ENCODE results near the gene COPE.
A peak's percentile ranks its signal among the peaks of the same experiment; 100 is the strongest.

The COPE gene

GRCh38 chr19:18865106-18865972 lies 53.8 kb downstream of the COPE start:
- no peak for DNase-seq

- no peak for DNase-seq
These were observed 55.3 kb downstream of the COPE start for GRCh38 chr19:18863843-18864362.

GRCh38 chr19:18862976-18863842 lies 56.0 kb downstream of the COPE start:
- DNase-seq: no peak

- DNase-seq: no peak
These were observed 57.3 kb downstream of the COPE start for GRCh38 chr19:18861917-18862316.

GRCh38 chr19:18861235-18861634 lies 58.0 kb downstream of the COPE start:
- DNase-seq: no peak

GRCh38 chr19:18860725-18861124 lies 58.5 kb downstream of the COPE start:
- no peak for DNase-seq

GRCh38 chr19:18860302-18860700 lies 58.9 kb downstream of the COPE start:
- DNase-seq: no peak

GRCh38 chr19:18859676-18860301 lies 59.4 kb downstream of the COPE start:
- DNase-seq: no peak

- no peak for DNase-seq
These were observed 60.1 kb downstream of the COPE start for GRCh38 chr19:18858906-18859646.

- DNase-seq: no peak
These were observed 62.0 kb downstream of the COPE start for GRCh38 chr19:18857223-18857622.

- DNase-seq: peak; percentile 23
These were observed 62.6 kb downstream of the COPE start for GRCh38 chr19:18856385-18857126.

- no peak for DNase-seq
These were observed 63.4 kb downstream of the COPE start for GRCh38 chr19:18855647-18856384.

GRCh38 chr19:18854982-18855381 lies 64.2 kb downstream of the COPE start:
- no peak for DNase-seq

- no peak for DNase-seq
These were observed 65.3 kb downstream of the COPE start for GRCh38 chr19:18853755-18854427.

- no peak for DNase-seq
These were observed 66.5 kb downstream of the COPE start for GRCh38 chr19:18852648-18853047.

GRCh38 chr19:18851673-18852325 lies 67.4 kb downstream of the COPE start:
- no peak for DNase-seq

GRCh38 chr19:18850471-18851375 lies 68.5 kb downstream of the COPE start:
- no peak for DNase-seq

- DNase-seq: no peak
These were observed 69.3 kb downstream of the COPE start for GRCh38 chr19:18849838-18850400.

Measured in fibroblast of skin of right quadriceps (primary cell).